GM12878 (cell line): ENCODE results near the gene IZUMO1R. TPM values are rescaled to one million over a fixed set of nuclear protein-coding genes. Genes with fewer than 3 reads are reported as not detected.

ENCODE experiments used
- CREB1 ChIP-seq: IDR thresholded peaks from 2 replicates; pipeline ENCODE4 v1.6.1; 2012; ENCODE audit warnings: low read depth, mild to moderate bottlenecking, inconsistent platforms
- EZH2 ChIP-seq: IDR thresholded peaks from 2 replicates; pipeline ENCODE4 v1.6.1; 2012; ENCODE audit warnings: low read depth, mild to moderate bottlenecking, control low read depth, inconsistent platforms, low read length, borderline replicate concordance; ENCODE audit not compliant: control insufficient read depth
- KDM1A ChIP-seq: fragments of 200-600 bp; sonication (generic); IDR thresholded peaks from 2 replicates; pipeline ENCODE4 v1.6.1; 2016; ENCODE audit warnings: borderline replicate concordance
- MEF2B ChIP-seq: fragments of 450-650 bp; IDR thresholded peaks from 2 replicates; pipeline ENCODE4 v1.6.1; 2018; ENCODE audit warnings: mild to moderate bottlenecking, moderate library complexity; ENCODE audit not compliant: partially characterized antibody, poor library complexity, severe bottlenecking
- MTA2 ChIP-seq: fragments of 450-650 bp; IDR thresholded peaks from 2 replicates; pipeline ENCODE4 v1.6.1; 2016; ENCODE audit warnings: low read depth, mild to moderate bottlenecking, moderate library complexity
- NR2F1 ChIP-seq: fragments of 450-650 bp; conservative IDR thresholded peaks from 2 replicates; pipeline ENCODE4 v1.6.1; 2017; ENCODE audit warnings: mild to moderate bottlenecking
- RUNX3 ChIP-seq: IDR thresholded peaks from 2 replicates; pipeline ENCODE4 v1.6.1; 2012; ENCODE audit warnings: low read length, inconsistent platforms
- ZZZ3 ChIP-seq: IDR thresholded peaks from 2 replicates; pipeline ENCODE4 v1.6.1; 2011; ENCODE audit warnings: low read depth; ENCODE audit not compliant: control insufficient read depth, insufficient read length
- polyA plus RNA-seq, 11 experiments: library from polyadenylated mRNA; depleted of rRNA in 4 of 11; unstranded in 6 of 11; stranded (reverse) in 5 of 11; fragments of >200 nt; fragmentation: Nextera tagmentation in 4 of 11; fragmentation: Illumina TruSeq in 1 of 11; extraction: Ambion mirVana in 4 of 11; extraction: Trizol in 1 of 11; gene quantifications; 1 replicate in 1 of 11; 2 replicates in 10 of 11; pipeline versions ENCODE4 v1.2.1 to v1.2.3, GENCODE V29; 2011 to 2016; ENCODE audit warnings: inconsistent platforms in 2 of 11, missing spikeins in 2 of 11, low read depth in 1 of 11
- total RNA-seq, 4 experiments: library from RNA; depleted of rRNA in 3 of 4; stranded (reverse); fragments of >200 nt in 3 of 4; fragmentation: Illumina TruSeq in 1 of 4; extraction: Trizol in 1 of 4; gene quantifications; 2 replicates each; pipeline versions ENCODE4 v1.2.1 to v1.2.3, GENCODE V29; 2013 to 2021
- TF ChIP-seq, protein P1 (sequence below): fragments of 450-650 bp; IDR thresholded peaks from 2 replicates; pipeline ENCODE4 v1.6.1; 2017; ENCODE audit warnings: mild to moderate bottlenecking, low read depth, inconsistent platforms; ENCODE audit not compliant: poor library complexity, severe bottlenecking
- TF ChIP-seq, protein P2 (sequence below): IDR thresholded peaks from 2 replicates; pipeline ENCODE4 v1.6.1; 2012; ENCODE audit warnings: mild to moderate bottlenecking, low read depth, low read length
- TF ChIP-seq, protein P3 (sequence below): fragments of 450-650 bp; IDR thresholded peaks from 2 replicates; pipeline ENCODE4 v1.6.1; 2017; ENCODE audit warnings: antibody characterized with exemption, mild to moderate bottlenecking, moderate library complexity

The IZUMO1R gene
- total and polyA plus RNA-seq, 10 of the 15 experiments (the other 5 are each of a cell fraction or from before 2014, with no cell fraction given) = not detected

DNA sequence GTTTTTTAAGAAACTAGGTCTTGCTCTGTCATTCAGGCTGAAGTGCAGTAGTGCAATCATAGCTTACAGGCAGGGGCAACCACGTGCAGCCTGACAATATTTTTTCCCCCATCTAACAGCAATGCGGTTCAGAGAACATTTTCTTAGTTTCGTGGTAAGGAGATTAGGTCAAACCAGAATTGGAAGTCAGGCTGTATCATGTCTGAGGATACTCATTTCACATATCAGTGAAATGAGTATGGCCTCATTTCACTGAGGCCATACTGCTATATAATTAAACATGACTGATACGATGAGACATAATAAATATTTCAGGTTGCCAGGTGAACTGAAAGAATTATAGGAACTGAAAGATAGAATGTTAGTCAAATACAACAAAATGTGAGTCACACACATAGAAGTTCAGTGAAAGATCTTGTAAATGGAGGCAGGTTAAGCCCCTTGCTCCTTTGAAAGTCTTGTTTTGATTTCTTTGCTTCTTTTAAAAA is 32.5 kb upstream of the IZUMO1R start (continued):
- TF ChIP-seq NR2F1 (peak; percentile 64; the same call in 1 of the 2 replicates), CREB1 (peak; percentile 69; the same call in 1 of the 2 replicates), ZZZ3 (no peak), EZH2 (no peak), MEF2B (peak; percentile 49), KDM1A (no peak), MTA2 (peak; percentile 91), RUNX3 (peak; percentile 97)
- TF ChIP-seq, protein P1, sequence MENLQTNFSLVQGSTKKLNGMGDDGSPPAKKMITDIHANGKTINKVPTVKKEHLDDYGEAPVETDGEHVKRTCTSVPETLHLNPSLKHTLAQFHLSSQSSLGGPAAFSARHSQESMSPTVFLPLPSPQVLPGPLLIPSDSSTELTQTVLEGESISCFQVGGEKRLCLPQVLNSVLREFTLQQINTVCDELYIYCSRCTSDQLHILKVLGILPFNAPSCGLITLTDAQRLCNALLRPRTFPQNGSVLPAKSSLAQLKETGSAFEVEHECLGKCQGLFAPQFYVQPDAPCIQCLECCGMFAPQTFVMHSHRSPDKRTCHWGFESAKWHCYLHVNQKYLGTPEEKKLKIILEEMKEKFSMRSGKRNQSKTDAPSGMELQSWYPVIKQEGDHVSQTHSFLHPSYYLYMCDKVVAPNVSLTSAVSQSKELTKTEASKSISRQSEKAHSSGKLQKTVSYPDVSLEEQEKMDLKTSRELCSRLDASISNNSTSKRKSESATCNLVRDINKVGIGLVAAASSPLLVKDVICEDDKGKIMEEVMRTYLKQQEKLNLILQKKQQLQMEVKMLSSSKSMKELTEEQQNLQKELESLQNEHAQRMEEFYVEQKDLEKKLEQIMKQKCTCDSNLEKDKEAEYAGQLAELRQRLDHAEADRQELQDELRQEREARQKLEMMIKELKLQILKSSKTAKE = peak; percentile 85
- TF ChIP-seq, protein P2, sequence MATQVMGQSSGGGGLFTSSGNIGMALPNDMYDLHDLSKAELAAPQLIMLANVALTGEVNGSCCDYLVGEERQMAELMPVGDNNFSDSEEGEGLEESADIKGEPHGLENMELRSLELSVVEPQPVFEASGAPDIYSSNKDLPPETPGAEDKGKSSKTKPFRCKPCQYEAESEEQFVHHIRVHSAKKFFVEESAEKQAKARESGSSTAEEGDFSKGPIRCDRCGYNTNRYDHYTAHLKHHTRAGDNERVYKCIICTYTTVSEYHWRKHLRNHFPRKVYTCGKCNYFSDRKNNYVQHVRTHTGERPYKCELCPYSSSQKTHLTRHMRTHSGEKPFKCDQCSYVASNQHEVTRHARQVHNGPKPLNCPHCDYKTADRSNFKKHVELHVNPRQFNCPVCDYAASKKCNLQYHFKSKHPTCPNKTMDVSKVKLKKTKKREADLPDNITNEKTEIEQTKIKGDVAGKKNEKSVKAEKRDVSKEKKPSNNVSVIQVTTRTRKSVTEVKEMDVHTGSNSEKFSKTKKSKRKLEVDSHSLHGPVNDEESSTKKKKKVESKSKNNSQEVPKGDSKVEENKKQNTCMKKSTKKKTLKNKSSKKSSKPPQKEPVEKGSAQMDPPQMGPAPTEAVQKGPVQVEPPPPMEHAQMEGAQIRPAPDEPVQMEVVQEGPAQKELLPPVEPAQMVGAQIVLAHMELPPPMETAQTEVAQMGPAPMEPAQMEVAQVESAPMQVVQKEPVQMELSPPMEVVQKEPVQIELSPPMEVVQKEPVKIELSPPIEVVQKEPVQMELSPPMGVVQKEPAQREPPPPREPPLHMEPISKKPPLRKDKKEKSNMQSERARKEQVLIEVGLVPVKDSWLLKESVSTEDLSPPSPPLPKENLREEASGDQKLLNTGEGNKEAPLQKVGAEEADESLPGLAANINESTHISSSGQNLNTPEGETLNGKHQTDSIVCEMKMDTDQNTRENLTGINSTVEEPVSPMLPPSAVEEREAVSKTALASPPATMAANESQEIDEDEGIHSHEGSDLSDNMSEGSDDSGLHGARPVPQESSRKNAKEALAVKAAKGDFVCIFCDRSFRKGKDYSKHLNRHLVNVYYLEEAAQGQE = no peak
- TF ChIP-seq, protein P3, sequence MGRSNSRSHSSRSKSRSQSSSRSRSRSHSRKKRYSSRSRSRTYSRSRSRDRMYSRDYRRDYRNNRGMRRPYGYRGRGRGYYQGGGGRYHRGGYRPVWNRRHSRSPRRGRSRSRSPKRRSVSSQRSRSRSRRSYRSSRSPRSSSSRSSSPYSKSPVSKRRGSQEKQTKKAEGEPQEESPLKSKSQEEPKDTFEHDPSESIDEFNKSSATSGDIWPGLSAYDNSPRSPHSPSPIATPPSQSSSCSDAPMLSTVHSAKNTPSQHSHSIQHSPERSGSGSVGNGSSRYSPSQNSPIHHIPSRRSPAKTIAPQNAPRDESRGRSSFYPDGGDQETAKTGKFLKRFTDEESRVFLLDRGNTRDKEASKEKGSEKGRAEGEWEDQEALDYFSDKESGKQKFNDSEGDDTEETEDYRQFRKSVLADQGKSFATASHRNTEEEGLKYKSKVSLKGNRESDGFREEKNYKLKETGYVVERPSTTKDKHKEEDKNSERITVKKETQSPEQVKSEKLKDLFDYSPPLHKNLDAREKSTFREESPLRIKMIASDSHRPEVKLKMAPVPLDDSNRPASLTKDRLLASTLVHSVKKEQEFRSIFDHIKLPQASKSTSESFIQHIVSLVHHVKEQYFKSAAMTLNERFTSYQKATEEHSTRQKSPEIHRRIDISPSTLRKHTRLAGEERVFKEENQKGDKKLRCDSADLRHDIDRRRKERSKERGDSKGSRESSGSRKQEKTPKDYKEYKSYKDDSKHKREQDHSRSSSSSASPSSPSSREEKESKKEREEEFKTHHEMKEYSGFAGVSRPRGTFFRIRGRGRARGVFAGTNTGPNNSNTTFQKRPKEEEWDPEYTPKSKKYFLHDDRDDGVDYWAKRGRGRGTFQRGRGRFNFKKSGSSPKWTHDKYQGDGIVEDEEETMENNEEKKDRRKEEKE = no peak
